IPS-NIHi7 (cell line): Measurements from ENCODE around the gene LACC1.
A peak's percentile ranks its signal among the peaks of the same experiment; 100 is the strongest.

ENCODE experiments used
- DNase-seq: peaks from one replicate; pipeline ENCODE4 v3.0.0; 2012; ENCODE audit warnings: mixed read lengths; ENCODE audit errors: extremely low spot score

LACC1 gene

GRCh38 chr13:43884222-43884621 is 4.5 kb downstream of the LACC1 start:
- DNase-seq = no peak

DNA sequence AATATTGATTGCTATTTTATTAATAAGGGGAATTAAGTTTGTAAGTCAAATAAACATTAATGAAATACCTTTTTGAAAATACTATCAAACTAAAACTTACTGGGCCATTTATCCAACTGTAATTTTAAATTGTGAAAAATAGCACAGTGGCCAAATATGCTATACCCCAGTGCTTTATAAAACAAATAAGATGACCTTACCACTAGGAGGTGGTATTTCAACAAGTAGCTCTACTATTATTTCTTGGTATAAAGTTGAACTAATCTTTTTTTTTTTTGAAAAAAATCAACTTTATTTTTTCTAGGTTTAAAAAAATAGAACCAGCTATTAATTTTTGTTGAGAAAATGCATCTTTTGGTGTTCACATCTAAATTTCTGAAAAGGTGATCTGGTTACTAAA is 14.7 kb downstream of the LACC1 start:
- DNase-seq = no peak

GRCh38 chr13:43895940-43896339 is 16.2 kb downstream of the LACC1 start:
- no peak for DNase-seq

DNA sequence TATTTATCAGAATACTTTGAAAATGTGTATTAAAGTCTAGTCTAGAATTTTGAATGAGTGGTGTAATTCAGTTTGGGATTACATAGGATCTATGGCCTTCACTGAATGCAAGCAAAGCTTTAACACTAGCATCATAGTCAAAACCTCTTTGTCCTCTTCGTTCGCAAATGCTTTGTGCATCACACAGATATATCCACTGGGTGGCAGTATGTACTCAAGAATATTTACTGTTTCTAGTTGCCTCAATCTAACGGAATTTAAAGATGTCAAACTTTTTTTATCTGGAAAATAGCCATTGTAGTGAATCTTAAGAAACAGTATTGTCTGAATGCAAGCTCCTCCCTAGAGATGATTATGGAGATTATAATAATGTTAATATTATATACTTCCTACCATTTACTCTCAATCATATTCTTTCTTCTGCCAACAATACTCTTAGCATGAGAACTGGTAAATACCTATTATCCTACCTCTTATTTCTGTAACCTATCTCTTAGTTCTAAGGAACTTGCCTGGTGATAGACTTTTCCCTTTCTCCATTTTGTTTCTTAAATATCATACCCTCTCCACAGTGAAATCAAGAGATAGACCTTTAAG is 25.8 kb downstream of the LACC1 start:
- DNase-seq = peak; percentile 48

- no peak for DNase-seq
Observed at GRCh38 chr13:43908156-43909126, 28.7 kb downstream of the LACC1 start.

- no peak for DNase-seq
Observed at GRCh38 chr13:43910856-43911255, 31.2 kb downstream of the LACC1 start.

DNA sequence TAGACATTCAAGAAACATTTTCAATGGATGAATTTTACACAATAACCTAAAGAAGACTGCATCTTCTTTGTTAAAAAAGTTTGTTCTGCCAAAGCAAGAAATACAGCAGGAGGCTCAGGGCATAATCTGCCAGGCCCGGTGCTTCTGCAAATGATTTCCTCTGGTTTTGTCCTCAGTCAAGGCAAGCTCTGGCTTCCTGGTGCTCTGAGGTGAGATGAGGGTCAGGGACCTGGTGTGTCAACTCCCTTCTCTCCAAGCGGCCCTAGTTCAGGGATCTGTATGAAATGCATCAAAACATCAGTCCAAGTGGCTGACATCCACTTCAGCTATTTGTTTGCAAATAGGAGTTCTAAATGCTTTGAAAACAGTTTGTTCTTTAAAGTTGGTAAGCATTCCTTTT is 31.6 kb downstream of the LACC1 start:
- DNase-seq = no peak

DNA sequence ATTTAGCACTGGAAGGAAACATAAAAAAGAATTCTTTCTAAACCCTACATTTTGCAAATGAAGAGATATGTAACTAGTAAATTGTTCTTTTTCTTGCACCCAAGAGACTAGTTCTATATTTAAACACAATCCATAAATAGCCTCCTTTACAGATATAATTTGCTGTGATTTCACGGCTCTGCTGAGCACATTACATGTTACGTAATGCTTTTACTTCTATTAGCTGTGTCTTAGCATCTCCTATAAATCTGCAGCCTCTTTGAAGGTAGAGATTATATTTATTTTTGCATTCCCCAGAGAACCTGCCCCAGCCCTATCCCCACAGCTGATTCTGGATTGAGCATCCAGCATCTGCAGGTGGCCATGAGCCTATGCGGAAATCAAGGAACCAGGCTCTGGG is 32.2 kb downstream of the LACC1 start:
- no peak for DNase-seq

GRCh38 chr13:43915451-43915850 is 35.7 kb downstream of the LACC1 start:
- DNase-seq = no peak

DNA sequence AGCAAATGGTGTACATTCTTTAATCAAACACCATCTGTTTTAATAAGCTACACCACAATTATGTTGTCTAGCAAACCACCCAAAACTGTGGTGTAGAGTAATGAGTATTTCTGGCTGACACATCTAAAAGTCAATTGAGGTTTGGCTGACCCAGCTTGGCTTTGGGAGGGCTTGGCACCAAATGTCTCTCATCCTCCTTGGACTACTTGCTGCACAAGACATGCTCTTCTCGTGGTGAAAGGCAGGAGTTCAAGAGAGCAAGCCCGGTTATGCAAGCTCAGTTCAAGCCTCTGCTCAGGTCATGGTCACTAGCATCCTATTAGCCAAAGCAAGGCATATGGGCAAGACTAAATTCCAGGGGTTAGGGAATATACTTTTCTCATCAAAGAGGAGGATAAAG is 37.1 kb downstream of the LACC1 start:
- no peak for DNase-seq

GRCh38 chr13:43918636-43919035 is 38.9 kb downstream of the LACC1 start:
- no peak for DNase-seq

DNA sequence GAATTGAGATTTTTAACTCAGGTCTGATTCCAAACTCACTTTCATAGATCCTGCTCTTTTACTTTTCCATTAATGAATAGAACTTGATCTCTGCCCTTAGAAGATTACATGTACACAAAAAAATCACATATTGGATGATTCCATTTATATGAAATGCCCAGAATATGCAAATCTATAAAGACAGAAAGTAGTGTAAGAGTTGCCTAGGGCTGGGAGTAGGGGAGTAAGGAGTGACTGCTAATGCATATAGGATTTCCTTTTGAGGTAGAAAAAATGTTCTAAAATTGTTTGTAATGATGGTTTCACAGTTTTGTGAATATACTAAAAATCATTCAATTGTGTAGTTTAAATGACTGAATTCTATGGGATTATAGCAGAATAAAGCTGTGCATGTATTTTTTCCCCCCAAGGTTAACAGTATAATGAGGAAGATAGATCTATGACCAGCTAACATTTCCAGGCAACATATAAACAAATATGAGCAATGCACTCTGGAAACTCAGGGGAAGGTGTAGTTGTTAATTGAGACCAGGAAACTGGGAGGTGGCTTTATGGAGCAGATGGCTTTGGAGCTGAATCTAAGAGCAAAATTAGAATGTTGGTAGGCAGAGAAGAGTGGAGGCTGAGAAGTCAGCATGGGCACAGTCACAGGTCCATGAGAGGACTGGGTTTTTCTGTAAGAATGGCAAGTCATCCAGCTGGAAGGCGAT is 41.4 kb downstream of the LACC1 start:
- no peak for DNase-seq

- DNase-seq = no peak
Observed at GRCh38 chr13:43924549-43925245, 45.0 kb downstream of the LACC1 start.

DNA sequence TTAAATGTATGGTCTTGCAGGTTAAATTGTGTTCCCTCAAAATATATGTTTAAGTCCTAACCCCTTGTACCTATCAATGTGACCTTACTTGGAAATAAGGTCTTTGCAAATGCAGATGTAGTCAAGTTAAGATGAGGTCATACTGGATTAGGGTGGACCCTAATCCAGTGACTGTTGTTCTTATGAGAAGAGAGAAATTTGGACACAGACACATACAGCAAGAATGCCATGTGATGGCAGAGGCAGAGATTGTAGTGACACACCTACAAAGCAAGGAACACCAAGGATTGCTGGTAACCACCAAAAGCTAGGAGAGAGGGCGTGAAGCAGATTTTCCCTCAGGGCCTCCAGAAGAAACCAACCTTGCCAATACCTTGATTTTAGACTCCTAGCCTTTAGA is 50.2 kb downstream of the LACC1 start:
- DNase-seq = no peak

GRCh38 chr13:43933378-43933777 is 53.7 kb downstream of the LACC1 start:
- DNase-seq = no peak

- DNase-seq = no peak
Observed at GRCh38 chr13:43934273-43934672, 54.6 kb downstream of the LACC1 start.

- DNase-seq = no peak
Observed at GRCh38 chr13:43935878-43936277, 56.2 kb downstream of the LACC1 start.

DNA sequence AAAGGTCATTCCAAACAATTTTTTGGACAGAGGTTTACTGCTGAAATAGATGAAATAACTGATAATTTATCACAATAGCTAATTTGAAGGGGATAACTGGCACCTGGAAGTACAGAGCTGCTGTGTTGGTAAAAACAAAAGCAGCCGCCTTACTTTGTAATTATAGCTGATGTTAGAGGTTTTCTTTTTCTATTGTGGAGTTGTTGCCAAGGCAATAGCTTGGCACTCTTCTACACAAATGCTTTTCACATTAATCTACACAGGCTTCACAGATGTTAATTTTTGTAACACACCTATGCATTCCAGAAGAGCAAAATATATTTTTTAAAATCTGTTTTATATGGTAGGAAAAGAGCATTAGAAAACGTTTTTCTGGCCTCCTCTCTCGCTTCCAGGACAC is 56.9 kb downstream of the LACC1 start:
- no peak for DNase-seq

GRCh38 chr13:43937839-43938238 is 58.1 kb downstream of the LACC1 start:
- no peak for DNase-seq

GRCh38 chr13:43938449-43938848 is 58.7 kb downstream of the LACC1 start:
- no peak for DNase-seq

DNA sequence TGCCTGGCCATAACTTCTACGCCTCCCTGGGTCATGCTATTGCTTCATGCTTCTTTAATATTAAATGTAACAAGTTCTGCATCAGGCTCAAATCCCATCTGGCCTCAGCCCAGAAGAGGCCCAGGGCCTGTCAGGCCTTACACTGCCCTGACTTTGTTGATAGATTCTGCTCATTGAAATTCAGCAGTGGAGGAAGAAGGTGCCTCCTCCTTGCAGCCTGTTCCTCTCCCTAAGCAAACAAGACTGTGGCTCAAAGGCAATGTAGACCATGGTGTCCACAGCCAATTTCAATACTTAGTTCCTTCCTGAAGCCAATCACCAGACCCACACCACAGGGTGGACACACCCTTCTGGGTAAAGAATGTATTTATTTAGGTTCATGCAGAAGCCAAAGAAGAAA is 59.4 kb downstream of the LACC1 start:
- no peak for DNase-seq

- no peak for DNase-seq
Observed at GRCh38 chr13:43942286-43942685, 62.6 kb downstream of the LACC1 start.
